ENCODE data around the gene PRR35. TPM values are rescaled to one million over a fixed set of nuclear protein-coding genes. Genes with fewer than 3 reads are reported as not detected.

The PRR35 gene
- total and polyA plus RNA-seq, 4 donors: not detected

DNA sequence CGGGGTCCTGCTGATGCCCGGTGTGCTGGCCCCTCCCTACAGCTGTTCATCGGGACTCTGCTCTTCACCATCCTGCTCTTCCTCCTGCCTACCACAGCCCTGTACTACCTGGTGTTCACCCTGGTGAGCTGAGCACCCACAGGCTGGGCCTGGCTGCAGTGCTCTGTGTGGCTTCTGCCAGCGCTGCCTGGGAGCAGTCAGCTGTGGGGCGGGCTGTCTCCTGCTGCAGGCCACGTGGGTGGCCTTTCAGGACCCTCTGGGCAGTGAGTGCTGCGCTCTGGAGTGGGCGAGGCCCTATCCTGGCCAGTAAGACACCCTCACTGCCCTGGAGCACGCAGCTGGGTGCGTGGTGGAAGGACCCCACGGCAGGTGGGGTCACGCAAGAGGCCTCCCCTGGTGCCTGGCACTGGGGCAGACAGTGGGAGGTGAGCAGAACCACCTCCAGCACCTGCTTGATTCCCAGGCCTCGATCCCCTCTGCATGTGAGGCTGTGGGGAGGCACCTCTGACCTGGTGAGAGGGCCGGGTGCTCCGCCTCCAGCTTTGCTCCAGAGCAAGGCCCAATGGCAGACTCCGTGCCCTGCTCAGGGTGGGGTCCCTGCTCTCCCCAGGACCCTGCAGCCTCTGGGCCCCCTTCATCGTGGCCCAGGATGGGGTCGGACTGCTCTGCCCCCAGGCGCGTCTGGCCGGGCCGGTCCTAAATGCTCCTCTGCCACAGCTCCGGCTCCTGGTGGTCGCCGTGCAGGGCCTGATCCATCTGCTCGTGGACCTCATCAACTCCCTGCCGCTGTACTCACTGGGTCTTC lies 20.1 kb downstream of the PRR35 start:
- 95% methylated on average over 27 of the region's 27 CpGs for WGBS
- no peaks in the 10 kb centered on the region for H3K36me3 ChIP-seq (ENCODE audit: control insufficient read depth in 4 of 4, insufficient read depth in 3 of 4, low read depth in 1 of 4, low read length in 3 of 4)
- H3K4me1 ChIP-seq (ENCODE audit: control insufficient read depth in 4 of 4, insufficient read depth in 4 of 4, low read length in 3 of 4): peaks cover 2 to 27% (median 16%) of the 10 kb centered on the region in 4 donors
- TF ChIP-seq, protein P1, sequence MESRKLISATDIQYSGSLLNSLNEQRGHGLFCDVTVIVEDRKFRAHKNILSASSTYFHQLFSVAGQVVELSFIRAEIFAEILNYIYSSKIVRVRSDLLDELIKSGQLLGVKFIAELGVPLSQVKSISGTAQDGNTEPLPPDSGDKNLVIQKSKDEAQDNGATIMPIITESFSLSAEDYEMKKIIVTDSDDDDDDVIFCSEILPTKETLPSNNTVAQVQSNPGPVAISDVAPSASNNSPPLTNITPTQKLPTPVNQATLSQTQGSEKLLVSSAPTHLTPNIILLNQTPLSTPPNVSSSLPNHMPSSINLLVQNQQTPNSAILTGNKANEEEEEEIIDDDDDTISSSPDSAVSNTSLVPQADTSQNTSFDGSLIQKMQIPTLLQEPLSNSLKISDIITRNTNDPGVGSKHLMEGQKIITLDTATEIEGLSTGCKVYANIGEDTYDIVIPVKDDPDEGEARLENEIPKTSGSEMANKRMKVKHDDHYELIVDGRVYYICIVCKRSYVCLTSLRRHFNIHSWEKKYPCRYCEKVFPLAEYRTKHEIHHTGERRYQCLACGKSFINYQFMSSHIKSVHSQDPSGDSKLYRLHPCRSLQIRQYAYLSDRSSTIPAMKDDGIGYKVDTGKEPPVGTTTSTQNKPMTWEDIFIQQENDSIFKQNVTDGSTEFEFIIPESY (IDR thresholded peaks at IDR 0.05): no peak
- TF ChIP-seq TAF1 (conservative IDR thresholded peaks at IDR 0.05): no peak
- TF ChIP-seq, protein P2, sequence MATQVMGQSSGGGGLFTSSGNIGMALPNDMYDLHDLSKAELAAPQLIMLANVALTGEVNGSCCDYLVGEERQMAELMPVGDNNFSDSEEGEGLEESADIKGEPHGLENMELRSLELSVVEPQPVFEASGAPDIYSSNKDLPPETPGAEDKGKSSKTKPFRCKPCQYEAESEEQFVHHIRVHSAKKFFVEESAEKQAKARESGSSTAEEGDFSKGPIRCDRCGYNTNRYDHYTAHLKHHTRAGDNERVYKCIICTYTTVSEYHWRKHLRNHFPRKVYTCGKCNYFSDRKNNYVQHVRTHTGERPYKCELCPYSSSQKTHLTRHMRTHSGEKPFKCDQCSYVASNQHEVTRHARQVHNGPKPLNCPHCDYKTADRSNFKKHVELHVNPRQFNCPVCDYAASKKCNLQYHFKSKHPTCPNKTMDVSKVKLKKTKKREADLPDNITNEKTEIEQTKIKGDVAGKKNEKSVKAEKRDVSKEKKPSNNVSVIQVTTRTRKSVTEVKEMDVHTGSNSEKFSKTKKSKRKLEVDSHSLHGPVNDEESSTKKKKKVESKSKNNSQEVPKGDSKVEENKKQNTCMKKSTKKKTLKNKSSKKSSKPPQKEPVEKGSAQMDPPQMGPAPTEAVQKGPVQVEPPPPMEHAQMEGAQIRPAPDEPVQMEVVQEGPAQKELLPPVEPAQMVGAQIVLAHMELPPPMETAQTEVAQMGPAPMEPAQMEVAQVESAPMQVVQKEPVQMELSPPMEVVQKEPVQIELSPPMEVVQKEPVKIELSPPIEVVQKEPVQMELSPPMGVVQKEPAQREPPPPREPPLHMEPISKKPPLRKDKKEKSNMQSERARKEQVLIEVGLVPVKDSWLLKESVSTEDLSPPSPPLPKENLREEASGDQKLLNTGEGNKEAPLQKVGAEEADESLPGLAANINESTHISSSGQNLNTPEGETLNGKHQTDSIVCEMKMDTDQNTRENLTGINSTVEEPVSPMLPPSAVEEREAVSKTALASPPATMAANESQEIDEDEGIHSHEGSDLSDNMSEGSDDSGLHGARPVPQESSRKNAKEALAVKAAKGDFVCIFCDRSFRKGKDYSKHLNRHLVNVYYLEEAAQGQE (IDR thresholded peaks at IDR 0.05): no peak
- no peak for TF ChIP-seq RAD21 (IDR thresholded peaks at IDR 0.05)
- TF ChIP-seq FOXA1 (IDR thresholded peaks at IDR 0.05): no peak
- TF ChIP-seq HNF4G (IDR thresholded peaks at IDR 0.05): no peak
- TF ChIP-seq SP1 (IDR thresholded peaks at IDR 0.05): no peak
- TF ChIP-seq, protein P3, sequence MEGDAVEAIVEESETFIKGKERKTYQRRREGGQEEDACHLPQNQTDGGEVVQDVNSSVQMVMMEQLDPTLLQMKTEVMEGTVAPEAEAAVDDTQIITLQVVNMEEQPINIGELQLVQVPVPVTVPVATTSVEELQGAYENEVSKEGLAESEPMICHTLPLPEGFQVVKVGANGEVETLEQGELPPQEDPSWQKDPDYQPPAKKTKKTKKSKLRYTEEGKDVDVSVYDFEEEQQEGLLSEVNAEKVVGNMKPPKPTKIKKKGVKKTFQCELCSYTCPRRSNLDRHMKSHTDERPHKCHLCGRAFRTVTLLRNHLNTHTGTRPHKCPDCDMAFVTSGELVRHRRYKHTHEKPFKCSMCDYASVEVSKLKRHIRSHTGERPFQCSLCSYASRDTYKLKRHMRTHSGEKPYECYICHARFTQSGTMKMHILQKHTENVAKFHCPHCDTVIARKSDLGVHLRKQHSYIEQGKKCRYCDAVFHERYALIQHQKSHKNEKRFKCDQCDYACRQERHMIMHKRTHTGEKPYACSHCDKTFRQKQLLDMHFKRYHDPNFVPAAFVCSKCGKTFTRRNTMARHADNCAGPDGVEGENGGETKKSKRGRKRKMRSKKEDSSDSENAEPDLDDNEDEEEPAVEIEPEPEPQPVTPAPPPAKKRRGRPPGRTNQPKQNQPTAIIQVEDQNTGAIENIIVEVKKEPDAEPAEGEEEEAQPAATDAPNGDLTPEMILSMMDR (IDR thresholded peaks at IDR 0.05; ENCODE audit: low read depth, low read length, missing input control): no peak
- no peak overlapping the region for H3K27ac ChIP-seq (ENCODE audit: low read depth in 1 of 2, low read length in 2 of 2)
- H3K9ac ChIP-seq (ENCODE audit: low read depth in 1 of 2, low read length in 2 of 2): no peak overlapping the region
- DNase-seq (ENCODE audit: low spot score): no peak
- no peaks in the 10 kb centered on the region for H3K9me3 ChIP-seq (ENCODE audit: control insufficient read depth in 4 of 4, low read length in 3 of 4)
- no peak overlapping the region for H3K4me3 ChIP-seq (ENCODE audit: low read depth in 1 of 3, low read length in 3 of 3)
- no peaks in the 10 kb centered on the region for H3K27me3 ChIP-seq (ENCODE audit: control insufficient read depth in 4 of 4, insufficient read depth in 4 of 4, low read length in 3 of 4)

DNA sequence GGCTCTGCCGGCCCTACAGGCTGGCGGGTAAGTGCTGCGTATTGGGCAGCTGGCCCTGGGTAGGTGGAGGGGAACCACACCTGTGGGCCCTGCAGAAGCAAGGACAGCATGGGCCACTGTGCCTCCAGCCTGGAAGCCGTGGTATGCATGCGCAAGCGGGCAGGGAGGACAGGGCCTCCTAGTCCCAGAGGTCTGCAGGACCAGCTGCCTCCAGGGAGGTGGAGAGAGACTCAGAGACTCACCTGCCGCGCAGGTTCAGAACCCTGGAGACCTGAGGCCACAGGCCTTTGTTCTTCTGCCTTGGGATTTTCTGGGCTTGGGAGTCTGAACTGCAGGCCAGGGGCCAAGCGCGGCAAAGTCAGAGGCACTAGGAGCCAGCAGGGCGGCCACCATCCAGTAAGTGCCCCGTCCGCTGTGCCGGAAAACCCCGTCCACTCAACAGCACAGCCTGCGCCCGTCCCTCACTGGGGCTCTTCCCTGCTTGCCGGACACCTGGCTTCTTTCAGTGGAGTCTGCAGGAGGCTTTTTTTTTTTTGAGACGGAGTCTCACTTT lies 20.8 kb downstream of the PRR35 start:
- Histone ChIP-seq H3K9ac (ENCODE audit: low read depth in 1 of 2, low read length in 2 of 2) (no peak overlapping the region), H3K4me1 (ENCODE audit: control insufficient read depth in 4 of 4, insufficient read depth in 4 of 4, low read length in 3 of 4) (peaks cover 6 to 29% (median 20%) of the 10 kb centered on the region in 4 donors), H3K27ac (ENCODE audit: low read depth in 1 of 2, low read length in 2 of 2) (no peak overlapping the region), H3K9me3 (ENCODE audit: control insufficient read depth in 4 of 4, low read length in 3 of 4) (no peaks in the 10 kb centered on the region), H3K27me3 (ENCODE audit: control insufficient read depth in 4 of 4, insufficient read depth in 4 of 4, low read length in 3 of 4) (no peaks in the 10 kb centered on the region), H3K4me3 (ENCODE audit: low read depth in 1 of 3, low read length in 3 of 3) (no peak overlapping the region), H3K36me3 (ENCODE audit: control insufficient read depth in 4 of 4, insufficient read depth in 3 of 4, low read depth in 1 of 4, low read length in 3 of 4) (no peaks in the 10 kb centered on the region)
- DNase-seq (ENCODE audit: low spot score): no peak
- 97% methylated on average over 19 of the region's 19 CpGs for WGBS
- TF ChIP-seq EGR1 (IDR thresholded peaks at IDR 0.05; ENCODE audit: low read depth in 2 of 2) (no peak), JUND (IDR thresholded peaks at IDR 0.05) (no peak), SP1 (IDR thresholded peaks at IDR 0.05) (no peak), RAD21 (IDR thresholded peaks at IDR 0.05) (no peak), RXRA (IDR thresholded peaks at IDR 0.05) (no peak), HNF4G (IDR thresholded peaks at IDR 0.05) (no peak), NR2F2 (IDR thresholded peaks at IDR 0.05) (no peak)
- TF ChIP-seq, protein P3 (IDR thresholded peaks at IDR 0.05; ENCODE audit: low read depth, low read length, missing input control): no peak
- TF ChIP-seq, protein P1 (IDR thresholded peaks at IDR 0.05): no peak
- TF ChIP-seq, protein P4, sequence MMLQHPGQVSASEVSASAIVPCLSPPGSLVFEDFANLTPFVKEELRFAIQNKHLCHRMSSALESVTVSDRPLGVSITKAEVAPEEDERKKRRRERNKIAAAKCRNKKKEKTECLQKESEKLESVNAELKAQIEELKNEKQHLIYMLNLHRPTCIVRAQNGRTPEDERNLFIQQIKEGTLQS (IDR thresholded peaks at IDR 0.05): no peak
- TF ChIP-seq, protein P5, sequence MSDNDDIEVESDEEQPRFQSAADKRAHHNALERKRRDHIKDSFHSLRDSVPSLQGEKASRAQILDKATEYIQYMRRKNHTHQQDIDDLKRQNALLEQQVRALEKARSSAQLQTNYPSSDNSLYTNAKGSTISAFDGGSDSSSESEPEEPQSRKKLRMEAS (IDR thresholded peaks at IDR 0.05): no peak
